Brain microvascular endothelial cell (primary cell): Measurements from ENCODE around the gene PDZD7.

Experiments used
- DNase-seq: peaks from one replicate; pipeline ENCODE4 v3.0.0-alpha.2; 2020
- H3K27ac ChIP-seq: fragments of 250-450 bp; sonication (Bioruptor Pico); 2 replicates; pipeline ENCODE4 v1.5.1; 2020; ENCODE audit warnings: mild to moderate bottlenecking, moderate library complexity
- H3K27me3 ChIP-seq: fragments of 250-450 bp; sonication (Bioruptor Pico); replicated peaks from 2 replicates; pipeline ENCODE4 v1.5.1; 2020; ENCODE audit warnings: mild to moderate bottlenecking
- H3K36me3 ChIP-seq: fragments of 250-450 bp; sonication (Bioruptor Pico); replicated peaks from 2 replicates; pipeline ENCODE4 v1.5.1; 2020; ENCODE audit warnings: mild to moderate bottlenecking
- H3K4me3 ChIP-seq: 2 replicates; pipeline ENCODE4 v1.5.1; 2011; ENCODE audit warnings: low read depth, mild to moderate bottlenecking, control low read depth, low read length, moderate library complexity
- CTCF ChIP-seq: IDR thresholded peaks from 2 replicates; pipeline ENCODE4 v1.5.1; 2011; ENCODE audit warnings: low read depth, mild to moderate bottlenecking, moderate library complexity, low read length, control low read depth, inconsistent platforms; ENCODE audit errors: missing control alignments
- in situ Hi-C: cut with HindIII; loops from 2 replicates; pipeline ENCODE4 v1.10.0; 2017; ENCODE audit warnings: low sequenced_read_pairs, low pct_ligation_motif_present

PDZD7 gene

GRCh38 chr10:101008823-101009423 is 22.0 kb downstream of the PDZD7 start:
- no peaks in the 10 kb centered on the region for H3K27me3 ChIP-seq
- no peak overlapping the region for H3K27ac ChIP-seq
- H3K36me3 ChIP-seq = peaks cover 26% of the 10 kb centered on the region
- DNase-seq = no peak
- in situ Hi-C loops = no loop called here
- TF ChIP-seq CTCF = no peak
- H3K4me3 ChIP-seq = no peak overlapping the region

GRCh38 chr10:101007915-101008822 is 22.8 kb downstream of the PDZD7 start:
- peaks cover 34% of the 10 kb centered on the region for H3K36me3 ChIP-seq
- TF ChIP-seq CTCF = no peak
- in situ Hi-C loops = no loop called here
- no peak for DNase-seq
- no peak overlapping the region for H3K4me3 ChIP-seq
- H3K27me3 ChIP-seq = no peaks in the 10 kb centered on the region
- H3K27ac ChIP-seq = no peak overlapping the region

GRCh38 chr10:101007099-101007711 is 23.7 kb downstream of the PDZD7 start:
- H3K27ac ChIP-seq = no peak overlapping the region
- peaks cover 38% of the 10 kb centered on the region for H3K36me3 ChIP-seq
- no peaks in the 10 kb centered on the region for H3K27me3 ChIP-seq
- in situ Hi-C loops = no loop called here
- TF ChIP-seq CTCF = no peak
- H3K4me3 ChIP-seq = no peak overlapping the region
- DNase-seq = no peak

- no peak for TF ChIP-seq CTCF
- no peak overlapping the region for H3K27ac ChIP-seq
- no peaks in the 10 kb centered on the region for H3K27me3 ChIP-seq
- in situ Hi-C loops = no loop called here
- peaks cover 38% of the 10 kb centered on the region for H3K36me3 ChIP-seq
- H3K4me3 ChIP-seq = no peak overlapping the region
- DNase-seq = no peak
Observed at GRCh38 chr10:101006593-101007098, 24.3 kb downstream of the PDZD7 start.

GRCh38 chr10:101005869-101006567 is 24.9 kb downstream of the PDZD7 start:
- Histone ChIP-seq H3K27ac (no peak overlapping the region), H3K27me3 (no peaks in the 10 kb centered on the region), H3K4me3 (no peak overlapping the region), H3K36me3 (peaks cover 38% of the 10 kb centered on the region)
- no peak for TF ChIP-seq CTCF
- in situ Hi-C loops = no loop called here
- no peak for DNase-seq
